Prostate gland (tissue), 2 donors: ENCODE measurements around the gene BIRC7. TPM values are rescaled to one million over a fixed set of nuclear protein-coding genes. Genes with fewer than 3 reads are reported as not detected.

Source experiments
- DNase-seq: peaks from one replicate; pipeline ENCODE4 v3.0.0-alpha.2; 2019; ENCODE audit warnings: low spot score
- H3K27ac ChIP-seq, 2 donors: fragments of 200-600 bp; sonication (generic); 2 replicates each; pipeline ENCODE4 v1.5.1; 2017 to 2019
- H3K27me3 ChIP-seq: fragments of 200-600 bp; sonication (generic); replicated peaks from 2 replicates; pipeline ENCODE4 v1.5.1; 2019; ENCODE audit not compliant: insufficient read depth
- H3K36me3 ChIP-seq, 2 donors: fragments of 200-600 bp; sonication (generic); 1 replicate in 1 of 2; 2 replicates in 1 of 2; pipeline versions ENCODE4 v1.5.1 to v1.8.1; 2017 to 2019
- H3K4me1 ChIP-seq: fragments of 200-600 bp; sonication (generic); replicated peaks from 2 replicates; pipeline ENCODE4 v1.5.1; 2019
- H3K4me3 ChIP-seq, 2 donors: fragments of 200-600 bp; sonication (generic); 2 replicates each; pipeline ENCODE4 v1.5.1; 2017 to 2019
- H3K9me3 ChIP-seq: fragments of 200-600 bp; sonication (generic); 2 replicates; pipeline ENCODE4 v1.5.1; 2017
- POLR2A ChIP-seq: fragments of 450-650 bp; IDR thresholded peaks from one replicate; pipeline ENCODE4 v1.6.1; 2016; ENCODE audit warnings: antibody characterized with exemption, mild to moderate bottlenecking
- POLR2AphosphoS5 ChIP-seq: sonication (generic); formaldehyde crosslinking; IDR thresholded peaks from one replicate; pipeline ENCODE4 v1.6.1; 2017; ENCODE audit warnings: antibody characterized with exemption
- WGBS: methylation state at CpG from one replicate; pipeline ENCODE4 v1.1.5; 2018; 5-methylcytosine and 5-hydroxymethylcytosine counted together
- intact Hi-C: fragments of 100-400 bp; cut with DNase I; formaldehyde crosslinking; loops from one replicate; pipeline ENCODE4 v1.14.2; 2022
- total RNA-seq, 2 donors: library from RNA; depleted of rRNA; stranded (reverse); fragments of >200 nt; gene quantifications; one replicate each; pipeline ENCODE4 v1.1.0, GENCODE V29; 2016
- TF ChIP-seq, protein P1 (sequence below), 4 experiments: fragments of 200-600 bp in 2 of 4; fragments of 450-650 bp in 2 of 4; sonication (generic) in 2 of 4; IDR thresholded peaks; 1 replicate in 3 of 4; 2 replicates in 1 of 4; pipeline ENCODE4 v1.5.1; 2016 to 2019; ENCODE audit warnings: antibody characterized with exemption in 4 of 4, mild to moderate bottlenecking in 2 of 4, moderate library complexity in 2 of 4

The BIRC7 gene
- total RNA-seq, 2 donors from 2014 or later, result not detected

DNA sequence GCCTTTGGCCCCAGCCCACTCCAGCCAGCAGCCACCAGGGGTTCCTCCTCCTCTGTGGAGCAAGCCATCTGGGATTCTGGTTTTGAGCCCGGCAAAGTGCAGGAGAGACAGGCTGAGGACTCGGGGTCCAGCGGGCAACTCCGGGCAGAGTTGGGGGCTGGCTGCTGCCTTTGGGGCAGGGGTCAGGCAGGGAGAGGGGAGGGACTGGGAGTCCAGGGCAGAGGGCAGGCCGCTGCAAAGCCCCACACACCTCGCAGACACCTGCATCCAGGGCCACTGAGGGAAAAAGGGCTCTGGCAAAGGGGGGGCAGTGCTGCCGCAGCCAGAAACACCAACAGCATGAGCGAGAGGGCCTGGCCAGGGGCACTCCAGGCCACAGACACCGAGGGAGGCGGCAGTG, 8.8 kb downstream of the BIRC7 start:
- 81% methylated on average over 4 of the region's 10 CpGs for WGBS
- intact Hi-C loops, result no loop called here
- DNase-seq, result no peak
- Histone ChIP-seq H3K9me3 (no peaks in the 10 kb centered on the region), H3K4me1 (no peaks in the 10 kb centered on the region), H3K27me3 (peaks cover 12% of the 10 kb centered on the region), H3K4me3 (no peak overlapping the region), H3K36me3 (no peaks in the 10 kb centered on the region), H3K27ac (no peak overlapping the region)
- TF ChIP-seq POLR2AphosphoS5 (no peak), POLR2A (no peak)
- TF ChIP-seq, protein P1, sequence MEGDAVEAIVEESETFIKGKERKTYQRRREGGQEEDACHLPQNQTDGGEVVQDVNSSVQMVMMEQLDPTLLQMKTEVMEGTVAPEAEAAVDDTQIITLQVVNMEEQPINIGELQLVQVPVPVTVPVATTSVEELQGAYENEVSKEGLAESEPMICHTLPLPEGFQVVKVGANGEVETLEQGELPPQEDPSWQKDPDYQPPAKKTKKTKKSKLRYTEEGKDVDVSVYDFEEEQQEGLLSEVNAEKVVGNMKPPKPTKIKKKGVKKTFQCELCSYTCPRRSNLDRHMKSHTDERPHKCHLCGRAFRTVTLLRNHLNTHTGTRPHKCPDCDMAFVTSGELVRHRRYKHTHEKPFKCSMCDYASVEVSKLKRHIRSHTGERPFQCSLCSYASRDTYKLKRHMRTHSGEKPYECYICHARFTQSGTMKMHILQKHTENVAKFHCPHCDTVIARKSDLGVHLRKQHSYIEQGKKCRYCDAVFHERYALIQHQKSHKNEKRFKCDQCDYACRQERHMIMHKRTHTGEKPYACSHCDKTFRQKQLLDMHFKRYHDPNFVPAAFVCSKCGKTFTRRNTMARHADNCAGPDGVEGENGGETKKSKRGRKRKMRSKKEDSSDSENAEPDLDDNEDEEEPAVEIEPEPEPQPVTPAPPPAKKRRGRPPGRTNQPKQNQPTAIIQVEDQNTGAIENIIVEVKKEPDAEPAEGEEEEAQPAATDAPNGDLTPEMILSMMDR (IDR thresholded peaks at IDR 0.05), result no peak

DNA sequence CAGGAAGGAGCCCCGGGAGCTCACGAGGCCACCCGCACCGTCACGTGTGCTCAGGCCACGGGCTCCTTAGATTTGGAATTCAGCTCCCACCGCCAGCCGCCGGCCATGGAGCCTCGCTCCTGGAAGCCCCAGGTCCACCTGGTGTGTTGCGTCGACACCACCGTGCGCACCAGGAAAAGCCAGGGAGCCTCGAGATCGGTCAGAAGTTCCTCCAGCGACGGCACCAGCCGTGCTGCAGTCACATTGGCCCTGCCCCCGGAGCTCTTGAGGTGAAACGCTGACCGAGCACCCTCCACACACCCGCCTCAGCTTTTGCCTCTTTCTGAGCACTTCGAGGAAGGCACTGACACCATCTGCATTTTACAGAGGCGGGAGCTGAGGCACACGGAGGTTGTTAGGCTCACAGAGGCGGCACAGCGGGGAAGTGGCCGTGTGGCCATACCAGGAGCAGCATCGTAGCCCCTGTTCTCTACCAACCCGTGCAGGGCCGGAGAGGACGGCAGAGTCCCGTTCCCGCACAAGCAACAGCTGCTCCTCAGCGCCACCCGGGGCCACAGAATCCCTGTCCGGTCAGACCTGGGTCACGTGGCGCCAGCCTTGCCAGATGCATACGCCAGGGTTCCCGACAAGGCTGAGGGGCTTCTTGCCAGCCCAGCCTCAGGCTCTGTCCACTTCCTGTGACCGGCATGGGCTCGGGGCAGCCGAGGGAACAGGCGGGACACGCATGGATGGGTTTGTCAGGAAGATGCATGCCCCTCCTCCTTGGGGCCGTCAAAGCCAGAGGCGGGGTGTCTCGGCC, 11.0 kb downstream of the BIRC7 start:
- Histone ChIP-seq H3K9me3 (no peaks in the 10 kb centered on the region), H3K4me3 (no peak overlapping the region), H3K36me3 (no peaks in the 10 kb centered on the region), H3K27me3 (peaks cover 12% of the 10 kb centered on the region), H3K27ac (no peak overlapping the region), H3K4me1 (no peaks in the 10 kb centered on the region)
- TF ChIP-seq POLR2AphosphoS5, result no peak
- TF ChIP-seq, protein P1 (IDR thresholded peaks at IDR 0.05), result no peak
- no peak for TF ChIP-seq POLR2A
- intact Hi-C loops, result no loop called here
- DNase-seq, result no peak
- WGBS, result 47% methylated on average over 46 of the region's 50 CpGs

DNA sequence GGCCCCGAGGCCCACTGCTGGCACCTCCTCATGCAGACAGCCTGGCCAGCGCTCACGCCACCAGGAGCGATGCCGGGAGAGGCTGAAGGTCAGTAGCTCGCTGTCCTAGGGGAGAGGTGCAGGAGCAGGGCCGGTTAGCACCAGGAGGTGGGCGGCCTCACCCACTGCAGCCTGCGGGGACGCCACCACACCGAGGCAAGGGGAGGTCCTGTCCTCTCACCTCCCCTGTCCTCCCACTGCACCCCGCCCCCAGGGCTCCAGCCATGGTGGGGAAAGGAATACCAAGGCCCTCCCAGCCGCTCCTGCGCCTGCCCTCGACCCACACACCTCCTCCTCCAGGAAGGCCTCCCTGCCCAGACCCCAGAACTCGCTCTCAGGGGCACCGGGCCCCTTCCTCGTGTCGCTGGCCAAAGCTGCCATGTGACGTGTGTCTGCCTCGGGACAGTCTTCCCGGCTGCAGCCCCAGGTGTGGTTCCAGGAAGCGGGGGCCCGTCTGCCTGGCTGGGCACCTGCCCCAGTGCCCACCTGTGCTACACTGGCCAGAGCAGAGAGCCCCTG, 12.0 kb downstream of the BIRC7 start:
- H3K9me3 ChIP-seq, result no peaks in the 10 kb centered on the region
- no peak overlapping the region for H3K27ac ChIP-seq
- H3K4me3 ChIP-seq, result no peak overlapping the region
- no peaks in the 10 kb centered on the region for H3K36me3 ChIP-seq
- WGBS, result 71% methylated on average over 18 of the region's 24 CpGs
- no peak for TF ChIP-seq POLR2A
- TF ChIP-seq POLR2AphosphoS5, result no peak
- TF ChIP-seq, protein P1 (IDR thresholded peaks at IDR 0.05), result no peak
- DNase-seq, result no peak
- peaks cover 15% of the 10 kb centered on the region for H3K27me3 ChIP-seq
- H3K4me1 ChIP-seq, result no peaks in the 10 kb centered on the region
- intact Hi-C loops, result no loop called here

DNA sequence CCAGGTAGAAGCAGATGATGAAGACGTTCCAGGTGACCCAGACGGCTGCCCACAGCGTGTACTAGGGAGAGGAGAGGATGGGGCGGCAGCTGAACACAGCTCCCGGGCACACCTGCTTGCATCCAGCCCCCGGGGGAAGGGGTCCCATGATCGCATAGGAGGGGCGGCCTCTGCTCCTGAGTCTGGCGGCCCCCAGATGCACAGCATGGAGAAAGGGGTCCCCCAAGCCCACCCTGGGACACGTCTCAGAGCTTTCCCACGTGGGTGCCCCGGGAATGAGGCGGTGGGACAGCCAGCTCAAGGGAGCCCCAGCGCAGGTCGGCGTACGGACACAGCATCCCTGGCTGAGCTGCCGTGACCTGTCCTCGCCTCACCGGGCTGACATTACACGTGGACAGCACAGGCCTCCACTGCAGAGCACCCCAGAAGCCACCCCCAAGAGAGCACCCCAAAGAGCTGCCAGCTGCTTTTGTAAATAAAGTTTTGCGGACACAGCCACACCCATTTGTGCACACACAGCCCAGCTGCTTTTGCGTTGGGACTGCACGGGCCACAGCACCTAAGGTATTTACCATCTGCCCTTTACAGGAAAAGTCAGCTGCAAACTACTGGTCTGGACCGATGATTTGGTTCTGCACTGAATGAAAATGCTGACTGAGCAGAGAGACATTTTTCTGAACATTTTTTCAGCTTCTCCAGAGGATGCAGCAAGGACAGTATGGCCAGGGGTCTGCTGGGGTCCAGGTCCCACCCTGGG, 13.3 kb downstream of the BIRC7 start:
- TF ChIP-seq POLR2A (no peak), POLR2AphosphoS5 (no peak)
- TF ChIP-seq, protein P1 (IDR thresholded peaks at IDR 0.05), result no peak
- 64% methylated on average over 25 of the region's 25 CpGs for WGBS
- Histone ChIP-seq H3K27ac (no peak overlapping the region), H3K4me1 (no peaks in the 10 kb centered on the region), H3K27me3 (peaks cover 21% of the 10 kb centered on the region), H3K36me3 (no peaks in the 10 kb centered on the region), H3K4me3 (no peak overlapping the region), H3K9me3 (no peaks in the 10 kb centered on the region)
- intact Hi-C loops, result no loop called here
- no peak for DNase-seq
